Choroid plexus epithelial cell (primary cell): ENCODE data around the gene CLCN5.

ENCODE experiments used
- DNase-seq: peaks from one replicate; pipeline ENCODE4 v3.0.0-alpha.2; 2010; ENCODE audit warnings: low read depth
- H3K4me3 ChIP-seq: 2 replicates; pipeline ENCODE4 v1.5.1; 2011; ENCODE audit warnings: low read depth, mild to moderate bottlenecking, control low read depth, low read length, moderate library complexity
- CTCF ChIP-seq: conservative IDR thresholded peaks from 2 replicates; pipeline ENCODE4 v1.5.1; 2011; ENCODE audit warnings: low read depth, mild to moderate bottlenecking, control low read depth, inconsistent platforms, low read length, moderate library complexity

Gene CLCN5

GRCh38 chrX:49958727-49959485, 36.5 kb downstream of the CLCN5 start:
- no peak for DNase-seq
- no peak for TF ChIP-seq CTCF
- no peak overlapping the region for H3K4me3 ChIP-seq

- no peak for TF ChIP-seq CTCF
- peak; percentile 8 for DNase-seq
- no peak overlapping the region for H3K4me3 ChIP-seq
Observed at GRCh38 chrX:49959602-49960001, 37.2 kb downstream of the CLCN5 start.

GRCh38 chrX:49960061-49960460, 37.7 kb downstream of the CLCN5 start:
- no peak for TF ChIP-seq CTCF
- no peak overlapping the region for H3K4me3 ChIP-seq
- no peak for DNase-seq

DNA sequence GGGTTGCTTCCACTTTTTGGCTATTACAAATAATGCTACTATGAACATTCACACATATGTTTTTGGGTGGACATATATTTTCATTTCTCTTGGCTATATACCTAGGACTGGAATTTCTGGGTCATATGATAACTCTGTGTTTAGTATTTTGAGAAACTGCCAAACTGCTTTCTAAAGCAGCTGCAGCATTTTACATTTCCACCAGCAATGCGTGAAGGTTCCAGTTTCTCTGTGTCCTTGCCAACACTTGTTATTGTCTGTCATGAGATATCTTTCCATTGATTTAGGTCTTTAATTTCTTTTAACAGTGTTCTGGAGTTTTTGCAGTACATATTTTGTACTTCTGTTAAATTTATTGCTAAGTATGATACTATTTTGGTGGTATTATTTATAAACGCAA, 48.3 kb downstream of the CLCN5 start:
- H3K4me3 ChIP-seq = no peak overlapping the region
- DNase-seq = no peak
- no peak for TF ChIP-seq CTCF

- no peak for TF ChIP-seq CTCF
- no peak overlapping the region for H3K4me3 ChIP-seq
- peak; percentile 47 for DNase-seq
Observed at GRCh38 chrX:49972328-49972860, 50.0 kb downstream of the CLCN5 start.

DNA sequence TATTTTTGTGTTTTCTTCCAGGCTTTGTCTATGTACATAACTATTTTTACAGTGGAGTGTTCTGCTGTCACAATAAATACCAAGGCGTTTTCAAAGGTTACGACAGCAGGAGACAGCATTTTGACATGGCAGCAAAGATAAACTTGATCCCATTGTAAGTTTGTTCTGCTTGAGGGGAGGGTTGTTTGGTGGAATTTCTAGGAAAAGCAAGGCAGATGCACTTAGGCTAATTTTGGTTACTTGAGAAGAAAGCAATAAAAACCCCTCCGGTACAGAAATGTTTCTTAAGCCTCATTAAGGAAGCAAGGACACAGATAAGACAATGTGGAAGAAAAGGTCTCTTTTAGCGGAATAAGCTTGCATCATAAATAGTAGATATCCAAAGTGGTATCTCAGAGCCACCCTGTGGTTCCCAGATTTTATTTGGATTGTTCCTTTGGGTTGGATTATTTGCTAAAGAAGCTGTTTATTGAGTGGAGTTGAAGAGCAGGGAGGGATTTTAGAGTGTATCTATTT, 54.3 kb downstream of the CLCN5 start:
- no peak for DNase-seq
- H3K4me3 ChIP-seq = no peak overlapping the region
- no peak for TF ChIP-seq CTCF
